Right lobe of liver (tissue), 4 donors: ENCODE data around the gene OR1K1.

Source experiments
- POLR2A ChIP-seq: fragments of 450-650 bp; IDR thresholded peaks from one replicate; pipeline ENCODE4 v1.6.1; 2017; ENCODE audit warnings: antibody characterized with exemption, mild to moderate bottlenecking
- TF ChIP-seq, protein P1 (sequence below), 4 donors: fragments of 200-600 bp in 3 of 4; fragments of 450-650 bp in 1 of 4; IDR thresholded peaks; one replicate each; pipeline versions ENCODE4 v1.5.1 to v1.8.0; 2016 to 2022; ENCODE audit warnings: antibody characterized with exemption in 4 of 4, mild to moderate bottlenecking in 2 of 4
- donor health status: DM: no; HTN: no; CAD: no.
- donor health status: DM: no; HTN: no; CAD: no.
- donor health status: DM: no; HTN: yes; CAD: no.

DNA sequence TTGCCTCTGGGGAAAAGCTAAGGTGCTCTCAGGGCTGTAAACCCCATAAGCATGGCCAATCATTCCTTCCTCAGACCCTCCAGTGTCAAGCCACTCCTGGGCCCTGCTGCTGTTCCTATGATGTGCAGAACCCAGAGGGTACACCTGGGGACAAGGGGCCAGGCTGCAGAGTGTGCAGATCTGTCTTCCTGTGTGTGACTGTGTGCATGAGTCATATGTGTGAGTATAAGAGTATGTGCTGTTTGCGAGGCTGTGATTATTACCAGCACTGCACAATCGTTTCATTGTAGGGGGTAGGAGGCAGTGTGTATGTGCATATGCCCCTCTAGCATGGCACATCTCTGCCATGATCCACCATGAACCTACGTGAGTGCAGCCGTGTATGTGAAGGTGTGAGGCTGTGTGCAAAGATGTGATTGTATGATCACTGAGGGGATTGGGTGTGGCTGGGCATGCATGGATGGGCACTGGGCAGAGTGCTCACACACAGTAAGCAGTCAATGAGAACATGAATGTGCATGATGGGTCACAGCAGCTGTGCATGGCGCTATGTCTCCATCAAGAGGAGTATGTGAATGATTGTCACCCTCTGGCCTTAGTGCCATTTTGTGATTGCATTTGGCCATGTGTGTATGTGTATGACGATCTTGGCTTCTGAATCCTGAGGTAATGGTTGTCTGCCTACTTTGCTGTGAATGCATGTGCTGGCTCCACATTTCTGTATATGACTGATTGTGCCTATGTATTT, 2.4 kb upstream of the OR1K1 start:
- TF ChIP-seq POLR2A = no peak
- TF ChIP-seq, protein P1, sequence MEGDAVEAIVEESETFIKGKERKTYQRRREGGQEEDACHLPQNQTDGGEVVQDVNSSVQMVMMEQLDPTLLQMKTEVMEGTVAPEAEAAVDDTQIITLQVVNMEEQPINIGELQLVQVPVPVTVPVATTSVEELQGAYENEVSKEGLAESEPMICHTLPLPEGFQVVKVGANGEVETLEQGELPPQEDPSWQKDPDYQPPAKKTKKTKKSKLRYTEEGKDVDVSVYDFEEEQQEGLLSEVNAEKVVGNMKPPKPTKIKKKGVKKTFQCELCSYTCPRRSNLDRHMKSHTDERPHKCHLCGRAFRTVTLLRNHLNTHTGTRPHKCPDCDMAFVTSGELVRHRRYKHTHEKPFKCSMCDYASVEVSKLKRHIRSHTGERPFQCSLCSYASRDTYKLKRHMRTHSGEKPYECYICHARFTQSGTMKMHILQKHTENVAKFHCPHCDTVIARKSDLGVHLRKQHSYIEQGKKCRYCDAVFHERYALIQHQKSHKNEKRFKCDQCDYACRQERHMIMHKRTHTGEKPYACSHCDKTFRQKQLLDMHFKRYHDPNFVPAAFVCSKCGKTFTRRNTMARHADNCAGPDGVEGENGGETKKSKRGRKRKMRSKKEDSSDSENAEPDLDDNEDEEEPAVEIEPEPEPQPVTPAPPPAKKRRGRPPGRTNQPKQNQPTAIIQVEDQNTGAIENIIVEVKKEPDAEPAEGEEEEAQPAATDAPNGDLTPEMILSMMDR (IDR thresholded peaks at IDR 0.05) = no peak
